ENCODE results near the gene WDR53.

DNA sequence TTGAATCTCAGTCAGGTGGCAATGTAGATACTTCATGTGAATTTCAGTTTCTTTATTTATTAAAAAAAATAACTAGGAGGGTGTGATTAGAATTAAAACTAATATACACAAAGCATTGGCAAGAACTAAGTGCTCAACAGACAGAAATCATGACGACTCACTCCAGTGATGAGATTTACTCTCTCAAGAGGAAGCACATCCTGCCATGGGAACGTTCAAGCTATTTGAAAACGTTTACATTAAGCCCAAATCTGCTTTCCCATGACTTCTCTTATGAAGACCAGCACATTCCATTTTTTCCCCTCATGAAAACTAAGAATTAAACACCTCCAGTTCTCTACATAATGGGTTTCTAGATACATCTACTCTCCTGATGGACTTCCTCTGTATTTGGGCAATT, 8.5 kb downstream of the WDR53 start:
- TF ChIP-seq, protein P1, sequence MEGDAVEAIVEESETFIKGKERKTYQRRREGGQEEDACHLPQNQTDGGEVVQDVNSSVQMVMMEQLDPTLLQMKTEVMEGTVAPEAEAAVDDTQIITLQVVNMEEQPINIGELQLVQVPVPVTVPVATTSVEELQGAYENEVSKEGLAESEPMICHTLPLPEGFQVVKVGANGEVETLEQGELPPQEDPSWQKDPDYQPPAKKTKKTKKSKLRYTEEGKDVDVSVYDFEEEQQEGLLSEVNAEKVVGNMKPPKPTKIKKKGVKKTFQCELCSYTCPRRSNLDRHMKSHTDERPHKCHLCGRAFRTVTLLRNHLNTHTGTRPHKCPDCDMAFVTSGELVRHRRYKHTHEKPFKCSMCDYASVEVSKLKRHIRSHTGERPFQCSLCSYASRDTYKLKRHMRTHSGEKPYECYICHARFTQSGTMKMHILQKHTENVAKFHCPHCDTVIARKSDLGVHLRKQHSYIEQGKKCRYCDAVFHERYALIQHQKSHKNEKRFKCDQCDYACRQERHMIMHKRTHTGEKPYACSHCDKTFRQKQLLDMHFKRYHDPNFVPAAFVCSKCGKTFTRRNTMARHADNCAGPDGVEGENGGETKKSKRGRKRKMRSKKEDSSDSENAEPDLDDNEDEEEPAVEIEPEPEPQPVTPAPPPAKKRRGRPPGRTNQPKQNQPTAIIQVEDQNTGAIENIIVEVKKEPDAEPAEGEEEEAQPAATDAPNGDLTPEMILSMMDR (IDR thresholded peaks at IDR 0.05), result no peak
- no peak for TF ChIP-seq POLR2A (IDR thresholded peaks at IDR 0.05)
